Measurements from ENCODE around the gene EMILIN2. TPM values are rescaled to one million over a fixed set of nuclear protein-coding genes. Genes with fewer than 3 reads are reported as not detected.

The EMILIN2 gene
- total and polyA plus RNA-seq, 9 of the 15 experiments (the other 6 are each of a cell fraction or from before 2014, with no cell fraction given), result 0.01 to 0.40 (median 0.19) TPM

- 0 out of 2 replicates have a peak, but pooled peaks cover 5% of the 10 kb centered on the region for H4K20me1 ChIP-seq (replicated peaks; ENCODE audit: control insufficient read depth, insufficient read depth, low read length)
- WGBS (ENCODE audit: insufficient coverage, low coverage, missing lambda C conversion rate), result 5% methylated on average over 4 of the region's 5 CpGs
- no peak overlapping the region for H2AFZ ChIP-seq (ENCODE audit: low read depth, low read length)
- peaks cover 2 to 18% of the 10 kb centered on the region in 2 experiments; a peak in 3 of 5 replicates for H3K27me3 ChIP-seq (ENCODE audit: control insufficient read depth in 2 of 2, insufficient read depth in 2 of 2, low read length in 2 of 2)
- POLR2A ChIA-PET, result interaction anchor here (0.7 to 1.3 kb wide), 4 partner anchors 9 to 81 kb away, joined by 3 to 4 read pairs (median 4); no protein-coding TSS in a partner anchor
- DNase-seq (ENCODE audit: extremely low read depth in 1 of 4, low spot score in 3 of 4) (peak in 2 of 4 experiments; percentile 48 to 53), ATAC-seq (peak; percentile 34), FAIRE-seq (no peak)
- H3K4me2 ChIP-seq (ENCODE audit: insufficient read depth, low read length), result no peak overlapping the region
- H3K4me3 ChIP-seq, result no peak overlapping the region
- no TSS peak for BruUV-seq (replicated peaks)
- H3K4me1 ChIP-seq (replicated peaks in 1 of 2; ENCODE audit: control insufficient read depth in 2 of 2, insufficient read depth in 2 of 2, low read length in 2 of 2), result peaks cover 13 to 22% of the 10 kb centered on the region in 2 experiments; a peak in 4 of 5 replicates
- in situ Hi-C loops (cut with MboI) (no loop called here), intact Hi-C loops (cut with micrococcal nuclease) (no loop called here)
- no peaks in the 10 kb centered on the region for H3K9me1 ChIP-seq (ENCODE audit: control insufficient read depth, insufficient read depth, low read length)
- H3K79me2 ChIP-seq (ENCODE audit: control insufficient read depth, insufficient read depth, low read length), result no peaks in the 10 kb centered on the region
- H3K9me3 ChIP-seq (replicated peaks; ENCODE audit: control insufficient read depth, insufficient read depth, low read depth, low read length), result no peaks in the 10 kb centered on the region
- CTCF ChIA-PET (ENCODE audit: low intra/inter-chr PET ratio), result no interaction called here
- H3K36me3 ChIP-seq (ENCODE audit: control insufficient read depth, insufficient read depth, low read length), result no peaks in the 10 kb centered on the region
- H3K9ac ChIP-seq (ENCODE audit: insufficient read depth in 1 of 2, low read depth in 2 of 2, low read length in 2 of 2), result no peak overlapping the region
- no peak overlapping the region for H3K27ac ChIP-seq (ENCODE audit: extremely low read depth, low read depth, low read length)
- TF ChIP-seq NFIC (IDR thresholded peaks at IDR 0.05) (peak; percentile 60), CREM (IDR thresholded peaks at IDR 0.05; ENCODE audit: low read depth) (no peak), NCOA4 (IDR thresholded peaks at IDR 0.05; ENCODE audit: partially characterized antibody) (no peak), MCM2 (IDR thresholded peaks at IDR 0.05; ENCODE audit: low read depth) (no peak), HNRNPLL (IDR thresholded peaks at IDR 0.05; ENCODE audit: low read depth, low read length, poor library complexity, severe bottlenecking) (no peak), ZNF23 (CRISPR knock-in tag; IDR thresholded peaks at IDR 0.05) (no peak), KLF1 (tag; IDR thresholded peaks at IDR 0.05) (no peak), FOXJ2 (tag; IDR thresholded peaks at IDR 0.05) (no peak)
- TF ChIP-seq, protein P1, sequence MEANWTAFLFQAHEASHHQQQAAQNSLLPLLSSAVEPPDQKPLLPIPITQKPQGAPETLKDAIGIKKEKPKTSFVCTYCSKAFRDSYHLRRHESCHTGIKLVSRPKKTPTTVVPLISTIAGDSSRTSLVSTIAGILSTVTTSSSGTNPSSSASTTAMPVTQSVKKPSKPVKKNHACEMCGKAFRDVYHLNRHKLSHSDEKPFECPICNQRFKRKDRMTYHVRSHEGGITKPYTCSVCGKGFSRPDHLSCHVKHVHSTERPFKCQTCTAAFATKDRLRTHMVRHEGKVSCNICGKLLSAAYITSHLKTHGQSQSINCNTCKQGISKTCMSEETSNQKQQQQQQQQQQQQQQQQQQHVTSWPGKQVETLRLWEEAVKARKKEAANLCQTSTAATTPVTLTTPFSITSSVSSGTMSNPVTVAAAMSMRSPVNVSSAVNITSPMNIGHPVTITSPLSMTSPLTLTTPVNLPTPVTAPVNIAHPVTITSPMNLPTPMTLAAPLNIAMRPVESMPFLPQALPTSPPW (CRISPR knock-in tag; IDR thresholded peaks at IDR 0.05), result peak; percentile 53; the same call in 1 of the 2 replicates
- TF ChIP-seq, protein P2, sequence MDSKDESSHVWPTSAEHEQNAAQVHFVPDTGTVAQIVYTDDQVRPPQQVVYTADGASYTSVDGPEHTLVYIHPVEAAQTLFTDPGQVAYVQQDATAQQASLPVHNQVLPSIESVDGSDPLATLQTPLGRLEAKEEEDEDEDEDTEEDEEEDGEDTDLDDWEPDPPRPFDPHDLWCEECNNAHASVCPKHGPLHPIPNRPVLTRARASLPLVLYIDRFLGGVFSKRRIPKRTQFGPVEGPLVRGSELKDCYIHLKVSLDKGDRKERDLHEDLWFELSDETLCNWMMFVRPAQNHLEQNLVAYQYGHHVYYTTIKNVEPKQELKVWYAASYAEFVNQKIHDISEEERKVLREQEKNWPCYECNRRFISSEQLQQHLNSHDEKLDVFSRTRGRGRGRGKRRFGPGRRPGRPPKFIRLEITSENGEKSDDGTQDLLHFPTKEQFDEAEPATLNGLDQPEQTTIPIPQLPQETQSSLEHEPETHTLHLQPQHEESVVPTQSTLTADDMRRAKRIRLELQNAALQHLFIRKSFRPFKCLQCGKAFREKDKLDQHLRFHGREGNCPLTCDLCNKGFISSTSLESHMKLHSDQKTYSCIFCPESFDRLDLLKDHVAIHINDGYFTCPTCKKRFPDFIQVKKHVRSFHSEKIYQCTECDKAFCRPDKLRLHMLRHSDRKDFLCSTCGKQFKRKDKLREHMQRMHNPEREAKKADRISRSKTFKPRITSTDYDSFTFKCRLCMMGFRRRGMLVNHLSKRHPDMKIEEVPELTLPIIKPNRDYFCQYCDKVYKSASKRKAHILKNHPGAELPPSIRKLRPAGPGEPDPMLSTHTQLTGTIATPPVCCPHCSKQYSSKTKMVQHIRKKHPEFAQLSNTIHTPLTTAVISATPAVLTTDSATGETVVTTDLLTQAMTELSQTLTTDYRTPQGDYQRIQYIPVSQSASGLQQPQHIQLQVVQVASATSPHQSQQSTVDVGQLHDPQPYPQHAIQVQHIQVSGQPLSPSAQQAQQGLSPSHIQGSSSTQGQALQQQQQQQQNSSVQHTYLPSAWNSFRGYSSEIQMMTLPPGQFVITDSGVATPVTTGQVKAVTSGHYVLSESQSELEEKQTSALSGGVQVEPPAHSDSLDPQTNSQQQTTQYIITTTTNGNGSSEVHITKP (IDR thresholded peaks at IDR 0.05; ENCODE audit: partially characterized antibody), result peak; percentile 42
Measured at GRCh38 chr18:2903006-2903405, 56.2 kb downstream of the EMILIN2 start.
